Keratinocyte (primary cell): ENCODE data around the gene TRIM54. TPM values are rescaled to one million over a fixed set of nuclear protein-coding genes. Genes with fewer than 3 reads are reported as not detected.

Experiments
- DNase-seq: peaks from one replicate; pipeline ENCODE4 v3.0.0-alpha.2; 2011; ENCODE audit warnings: low read depth, missing footprints, low spot score
- FAIRE-seq: peaks from 2 replicates; lab custom pipeline; 2011; peaks lifted over from hg19 to GRCh38; lab: Jason Lieb, UNC
- H2AFZ ChIP-seq: 2 replicates; pipeline ENCODE4 v1.6.0; 2012; ENCODE audit warnings: low read length, control low read depth, inconsistent platforms; ENCODE audit not compliant: control insufficient read depth
- H3K27ac ChIP-seq: 2 replicates; pipeline ENCODE4 v1.5.1; 2011; ENCODE audit warnings: low read length; ENCODE audit not compliant: control insufficient read depth, insufficient read depth
- H3K27me3 ChIP-seq: 3 replicates; pipeline ENCODE4 v1.6.0; 2011; ENCODE audit warnings: low read length; ENCODE audit not compliant: control insufficient read depth, insufficient read depth; ENCODE audit errors: extremely low read depth
- H3K36me3 ChIP-seq, 2 experiments: 2 replicates in 1 of 2; 3 replicates in 1 of 2; pipeline ENCODE4 v1.5.1; 2011; ENCODE audit warnings: low read length in 2 of 2, mild to moderate bottlenecking in 1 of 2; ENCODE audit not compliant: control insufficient read depth in 2 of 2, insufficient read depth in 2 of 2; ENCODE audit errors: extremely low read depth in 1 of 2
- H3K4me1 ChIP-seq: 3 replicates; pipeline ENCODE4 v1.5.1; 2011; ENCODE audit warnings: low read length; ENCODE audit not compliant: control insufficient read depth, insufficient read depth; ENCODE audit errors: extremely low read depth
- H3K4me2 ChIP-seq: 3 replicates; pipeline ENCODE4 v1.6.0; 2011; ENCODE audit warnings: low read depth, low read length; ENCODE audit not compliant: control insufficient read depth, insufficient read depth; ENCODE audit errors: extremely low read depth
- H3K4me3 ChIP-seq, 3 experiments: fragments of 200-600 bp in 1 of 3; sonication (generic) in 1 of 3; 2 replicates in 2 of 3; 3 replicates in 1 of 3; pipeline ENCODE4 v1.5.1; 2011 to 2016; ENCODE audit warnings: low read length in 3 of 3, mild to moderate bottlenecking in 3 of 3, control low read depth in 2 of 3, inconsistent platforms in 1 of 3, low read depth in 1 of 3, mixed read lengths in 1 of 3, mixed run types in 1 of 3, moderate library complexity in 1 of 3; ENCODE audit not compliant: control insufficient read depth in 2 of 3, insufficient read depth in 2 of 3; ENCODE audit errors: extremely low read depth in 1 of 3
- H3K79me2 ChIP-seq: 2 replicates; pipeline ENCODE4 v1.6.0; 2012; ENCODE audit warnings: low read length; ENCODE audit not compliant: control insufficient read depth, insufficient read depth
- H3K9ac ChIP-seq: 3 replicates; pipeline ENCODE4 v1.6.0; 2011; ENCODE audit warnings: low read length; ENCODE audit not compliant: control insufficient read depth, insufficient read depth; ENCODE audit errors: extremely low read depth
- H3K9me1 ChIP-seq: 3 replicates; pipeline ENCODE4 v1.6.0; 2011; ENCODE audit warnings: low read length; ENCODE audit not compliant: control insufficient read depth, insufficient read depth; ENCODE audit errors: extremely low read depth
- H3K9me3 ChIP-seq: 2 replicates; pipeline ENCODE4 v1.5.1; 2012; ENCODE audit warnings: low read depth, low read length; ENCODE audit not compliant: control insufficient read depth
- H4K20me1 ChIP-seq: 3 replicates; pipeline ENCODE4 v1.6.0; 2011; ENCODE audit warnings: low read length; ENCODE audit not compliant: control insufficient read depth, insufficient read depth; ENCODE audit errors: extremely low read depth
- CTCF ChIP-seq, 3 experiments: IDR thresholded peaks in 1 of 3; conservative IDR thresholded peaks in 1 of 3; optimal IDR thresholded peaks in 1 of 3; 2 replicates in 2 of 3; 3 replicates in 1 of 3; pipeline versions ENCODE3 to v1.5.1; 2011; ENCODE audit warnings: low read length in 3 of 3, mild to moderate bottlenecking in 3 of 3, moderate library complexity in 2 of 3, control low read depth in 1 of 3, inconsistent platforms in 1 of 3; ENCODE audit not compliant: insufficient read depth in 2 of 3; ENCODE audit errors: extremely low read depth in 1 of 3
- EZH2 ChIP-seq: IDR thresholded peaks from one replicate; pipeline ENCODE4 v1.6.1; 2012; ENCODE audit warnings: inconsistent platforms, mild to moderate bottlenecking, low read length, moderate library complexity
- dilution Hi-C: fragments of 300-500 bp; cut with MboI; formaldehyde crosslinking; loops from one replicate; pipeline ENCODE4 v1.7.0; 2020; ENCODE audit warnings: low sequenced_read_pairs; ENCODE audit not compliant: extremely low pct_ligation_motif_present
- polyA plus RNA-seq, 5 experiments: library from polyadenylated mRNA; depleted of rRNA in 3 of 5; stranded (reverse) in 3 of 5; stranded (forward) in 1 of 5; unstranded in 1 of 5; fragments of >200 nt; gene quantifications; 1 replicate in 1 of 5; 2 replicates in 3 of 5; 3 replicates in 1 of 5; pipeline versions ENCODE4 v1.2.1 to v1.2.3, GENCODE V29; 2011 to 2012; ENCODE audit warnings: missing spikeins in 2 of 5, low read depth in 1 of 5, low replicate concordance in 1 of 5

Gene TRIM54
- polyA plus RNA-seq, 1 donor (not counting 4 experiments of a cell fraction or from before 2014, with no cell fraction given), result not detected

GRCh38 chr2:27290549-27290948 is 8.3 kb downstream of the TRIM54 start:
- DNase-seq (no peak), FAIRE-seq (no peak)
- Histone ChIP-seq H3K27ac (no peak overlapping the region), H3K4me1 (peaks cover 8% of the 10 kb centered on the region), H3K9me1 (no peaks in the 10 kb centered on the region), H3K4me2 (no peak overlapping the region), H3K4me3 (no peak overlapping the region), H3K9ac (no peak overlapping the region), H3K36me3 (no peaks in the 10 kb centered on the region), H3K9me3 (no peaks in the 10 kb centered on the region), H2AFZ (no peak overlapping the region), H3K27me3 (peaks cover 12% of the 10 kb centered on the region), H3K79me2 (no peaks in the 10 kb centered on the region), H4K20me1 (no peaks in the 10 kb centered on the region)
- no peak for TF ChIP-seq CTCF (optimal IDR thresholded peaks at IDR 0.05 in 1 of 3, IDR thresholded peaks at IDR 0.05 in 1 of 3, conservative IDR thresholded peaks at IDR 0.05 in 1 of 3; ENCODE audit: extremely low read depth in 1 of 3, insufficient read depth in 2 of 3, low read length in 3 of 3)
- TF ChIP-seq EZH2, result no peak
- dilution Hi-C loops, result no loop called here

GRCh38 chr2:27291865-27292264 is 9.6 kb downstream of the TRIM54 start:
- H3K9me1 ChIP-seq, result no peaks in the 10 kb centered on the region
- peaks cover 11% of the 10 kb centered on the region for H3K27me3 ChIP-seq
- H3K4me1 ChIP-seq, result peaks cover 8% of the 10 kb centered on the region
- no peak overlapping the region for H3K9ac ChIP-seq
- DNase-seq, result no peak
- peak in 2 of 3 experiments; percentile 19 to 30 for TF ChIP-seq CTCF (optimal IDR thresholded peaks at IDR 0.05 in 1 of 3, IDR thresholded peaks at IDR 0.05 in 1 of 3, conservative IDR thresholded peaks at IDR 0.05 in 1 of 3; ENCODE audit: extremely low read depth in 1 of 3, insufficient read depth in 2 of 3, low read length in 3 of 3)
- no peak for TF ChIP-seq EZH2
- no peak overlapping the region for H3K4me2 ChIP-seq
- no peaks in the 10 kb centered on the region for H3K36me3 ChIP-seq
- dilution Hi-C loops, result no loop called here
- no peak for FAIRE-seq
- no peaks in the 10 kb centered on the region for H4K20me1 ChIP-seq
- no peak overlapping the region for H3K4me3 ChIP-seq
- no peaks in the 10 kb centered on the region for H3K9me3 ChIP-seq
- no peak overlapping the region for H2AFZ ChIP-seq
- no peaks in the 10 kb centered on the region for H3K79me2 ChIP-seq
- H3K27ac ChIP-seq, result no peak overlapping the region
